G401 (cell line): Measurements from ENCODE around the gene CLCF1. TPM values are rescaled to one million over a fixed set of nuclear protein-coding genes. Genes with fewer than 3 reads are reported as not detected.

Source experiments
- DNase-seq: peaks from one replicate; pipeline ENCODE4 v3.0.0-alpha.2; 2015; ENCODE audit warnings: low spot score
- in situ Hi-C: cut with HindIII; loops from 2 replicates; pipeline ENCODE4 v1.10.0; 2016; ENCODE audit warnings: low sequenced_read_pairs, mixed read lengths
- total RNA-seq: library from RNA; depleted of rRNA; stranded (reverse); fragments of >200 nt; shearing (Covaris generic); gene quantifications from 2 replicates; pipeline ENCODE4 v1.2.3, GENCODE V29; 2014; rRNA removed

CLCF1 gene
- total RNA-seq, result 1.9 and 4.2 TPM in 2 replicates

- DNase-seq, result no peak
- in situ Hi-C loops, result no loop called here
Observed at GRCh38 chr11:67372993-67373647, at the start of gene CLCF1. TSS of gene CLCF1 (minus strand) at chr11:67373598. CDS start at chr11:67373539, 59 bp downstream.

GRCh38 chr11:67422891-67423290, 49.5 kb upstream of the CLCF1 start:
- DNase-seq, result no peak

GRCh38 chr11:67421430-67422031, 48.1 kb upstream of the CLCF1 start:
- in situ Hi-C loops, result no loop called here
- DNase-seq, result no peak

More at GRCh38 chr11:67422891-67423290, 49.5 kb upstream of the CLCF1 start:
- in situ Hi-C loops, result no loop called here

GRCh38 chr11:67420646-67421429, 47.4 kb upstream of the CLCF1 start:
- peak; percentile 96 for DNase-seq
- in situ Hi-C loops, result no loop called here

- DNase-seq, result no peak
- in situ Hi-C loops, result no loop called here
Observed at GRCh38 chr11:67420147-67420645, 46.8 kb upstream of the CLCF1 start.

GRCh38 chr11:67419325-67420049, 46.1 kb upstream of the CLCF1 start:
- in situ Hi-C loops, result no loop called here
- DNase-seq, result no peak

GRCh38 chr11:67418476-67419281, 45.3 kb upstream of the CLCF1 start:
- peak; percentile 83 for DNase-seq
- in situ Hi-C loops, result no loop called here

- DNase-seq, result no peak
- in situ Hi-C loops, result no loop called here
Observed at GRCh38 chr11:67417425-67417824, 44.0 kb upstream of the CLCF1 start.

GRCh38 chr11:67416416-67417335, 43.3 kb upstream of the CLCF1 start:
- in situ Hi-C loops, result no loop called here
- DNase-seq, result no peak

GRCh38 chr11:67415501-67416304, 42.3 kb upstream of the CLCF1 start, which contains the start of gene CARNS1:
TSS of gene CARNS1 (plus strand) at chr11:67415678. CDS start at chr11:67416200, 522 bp downstream.
- in situ Hi-C loops, result no loop called here
- no peak for DNase-seq

GRCh38 chr11:67413266-67413849, 40.0 kb upstream of the CLCF1 start:
- no peak for DNase-seq
- in situ Hi-C loops, result no loop called here

- in situ Hi-C loops, result no loop called here
- no peak for DNase-seq
Observed at GRCh38 chr11:67412495-67413179, 39.2 kb upstream of the CLCF1 start.

GRCh38 chr11:67411785-67412152, 38.4 kb upstream of the CLCF1 start:
- in situ Hi-C loops, result no loop called here
- DNase-seq, result no peak

- no peak for DNase-seq
- in situ Hi-C loops, result no loop called here
Observed at GRCh38 chr11:67410984-67411784, 37.8 kb upstream of the CLCF1 start.

- in situ Hi-C loops, result no loop called here
Observed at GRCh38 chr11:67410369-67410831, 37.0 kb upstream of the CLCF1 start.

More at GRCh38 chr11:67410369-67410831, 37.0 kb upstream of the CLCF1 start:
- no peak for DNase-seq
